Astrocyte (in vitro differentiated cells and primary cell): ENCODE results near the gene SLX4. TPM values are rescaled to one million over a fixed set of nuclear protein-coding genes. Genes with fewer than 3 reads are reported as not detected.

Source experiments
- DNase-seq: peaks from one replicate; pipeline ENCODE4 v3.0.0-alpha.2; 2010; ENCODE audit warnings: low read depth
- FAIRE-seq: peaks from 2 replicates; lab custom pipeline; 2011; peaks lifted over from hg19 to GRCh38; lab: Jason Lieb, UNC
- H2AFZ ChIP-seq: 2 replicates; pipeline ENCODE4 v1.6.0; 2012; ENCODE audit warnings: low read depth, low read length, inconsistent platforms
- H3K27ac ChIP-seq: 2 replicates; pipeline ENCODE4 v1.5.1; 2011; ENCODE audit warnings: low read depth, low read length, inconsistent platforms
- H3K27me3 ChIP-seq: 2 replicates; pipeline ENCODE4 v1.6.0; 2011; ENCODE audit warnings: low read length, inconsistent platforms; ENCODE audit not compliant: insufficient read depth
- H3K36me3 ChIP-seq: 2 replicates; pipeline ENCODE4 v1.5.1; 2011; ENCODE audit warnings: low read length, inconsistent platforms; ENCODE audit not compliant: insufficient read depth
- H3K4me1 ChIP-seq: 2 replicates; pipeline ENCODE4 v1.5.1; 2011; ENCODE audit warnings: low read length, inconsistent platforms; ENCODE audit not compliant: insufficient read depth
- H3K4me2 ChIP-seq: 2 replicates; pipeline ENCODE4 v1.6.0; 2012; ENCODE audit warnings: low read length, inconsistent platforms
- H3K4me3 ChIP-seq: 2 replicates; pipeline ENCODE4 v1.5.1; 2011; ENCODE audit warnings: low read depth, mild to moderate bottlenecking, low read length, inconsistent platforms; ENCODE audit not compliant: insufficient read depth
- H3K79me2 ChIP-seq: 2 replicates; pipeline ENCODE4 v1.6.0; 2012; ENCODE audit warnings: mild to moderate bottlenecking, low read length, inconsistent platforms; ENCODE audit not compliant: insufficient read depth
- H3K9ac ChIP-seq: 2 replicates; pipeline ENCODE4 v1.6.0; 2012; ENCODE audit warnings: mild to moderate bottlenecking, low read length, inconsistent platforms
- H3K9me3 ChIP-seq: 2 replicates; pipeline ENCODE4 v1.5.1; 2012; ENCODE audit warnings: low read depth, mild to moderate bottlenecking, low read length, inconsistent platforms; ENCODE audit not compliant: insufficient read depth
- H4K20me1 ChIP-seq: 2 replicates; pipeline ENCODE4 v1.6.0; 2012; ENCODE audit warnings: low read length, inconsistent platforms; ENCODE audit not compliant: insufficient read depth
- H3K27ac Mint-ChIP-seq: one replicate; pipeline ENCODE4 v1.8.0; 2021; ENCODE audit warnings: mild to moderate bottlenecking, mixed read lengths; ENCODE audit not compliant: unreplicated experiment
- H3K27me3 Mint-ChIP-seq: one replicate; pipeline ENCODE4 v1.8.0; 2021; ENCODE audit warnings: low read depth, mixed read lengths; ENCODE audit not compliant: unreplicated experiment
- H3K36me3 Mint-ChIP-seq: one replicate; pipeline ENCODE4 v1.8.0; 2021; ENCODE audit warnings: low read depth, mixed read lengths; ENCODE audit not compliant: unreplicated experiment
- H3K4me1 Mint-ChIP-seq: one replicate; pipeline ENCODE4 v1.8.0; 2021; ENCODE audit warnings: low read depth, mixed read lengths; ENCODE audit not compliant: unreplicated experiment
- H3K4me3 Mint-ChIP-seq: one replicate; pipeline ENCODE4 v1.8.0; 2021; ENCODE audit warnings: mild to moderate bottlenecking, moderate library complexity, mixed read lengths; ENCODE audit not compliant: unreplicated experiment
- H3K9me3 Mint-ChIP-seq: one replicate; pipeline ENCODE4 v1.8.0; 2021; ENCODE audit warnings: mild to moderate bottlenecking, mixed read lengths; ENCODE audit not compliant: unreplicated experiment
- EZH2 ChIP-seq: IDR thresholded peaks from 2 replicates; pipeline ENCODE4 v1.6.1; 2012; ENCODE audit warnings: mild to moderate bottlenecking, low read length, inconsistent platforms; ENCODE audit not compliant: insufficient read depth
- total RNA-seq: library from RNA; stranded (reverse); gene quantifications from 2 replicates; pipeline ENCODE4 v1.2.1, GENCODE V29; 2021
- TF ChIP-seq, protein P1 (sequence below): IDR thresholded peaks from 2 replicates; pipeline ENCODE4 v1.5.1; 2011; ENCODE audit warnings: low read depth, mild to moderate bottlenecking, inconsistent platforms, low read length, moderate library complexity; ENCODE audit not compliant: insufficient read depth

The SLX4 gene
- total RNA-seq, 1 donor from 2014 or later = 7.8 TPM

DNA sequence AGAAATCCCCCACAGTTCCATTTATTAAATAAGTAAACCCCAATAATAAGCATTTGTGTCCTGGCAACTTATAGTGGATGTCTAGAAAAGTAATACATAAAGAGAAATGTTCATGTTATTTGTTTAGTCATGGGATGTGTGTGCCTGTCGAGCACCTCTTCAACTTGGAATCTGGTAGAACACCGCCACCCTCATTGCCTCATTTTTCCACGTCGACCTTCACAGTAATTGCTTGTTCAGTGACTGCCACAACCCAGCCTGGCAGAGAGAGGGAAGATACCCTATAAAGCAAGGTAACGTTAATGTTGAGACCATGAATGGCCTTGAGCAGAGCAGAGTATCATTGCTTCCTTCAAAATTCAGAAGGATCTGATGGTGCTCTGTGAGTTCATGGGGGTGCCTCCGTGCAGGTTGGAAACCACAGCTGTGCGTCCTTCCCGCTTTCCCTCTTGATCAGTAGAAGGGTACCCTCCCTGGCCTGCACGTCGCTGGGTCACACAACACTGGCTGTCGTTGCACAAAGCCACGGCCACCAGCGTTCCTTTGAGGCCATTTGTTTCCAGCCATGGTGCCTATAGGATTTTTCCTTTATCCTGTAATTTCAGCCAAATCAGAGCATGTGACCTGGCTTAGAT is 39.3 kb upstream of the SLX4 start:
- Histone ChIP-seq H3K27me3 (no peaks in the 10 kb centered on the region), H3K4me1 (no peaks in the 10 kb centered on the region), H3K4me2 (no peak overlapping the region), H3K9ac (no peak overlapping the region), H3K36me3 (peaks cover 3% of the 10 kb centered on the region), H3K9me3 (no peaks in the 10 kb centered on the region), H4K20me1 (peaks cover 11% of the 10 kb centered on the region), H3K4me3 (no peak overlapping the region), H3K27ac (no peak overlapping the region), H2AFZ (no peak overlapping the region), H3K79me2 (no peaks in the 10 kb centered on the region)
- no peak overlapping the region for H3K4me3 Mint-ChIP-seq
- H3K9me3 Mint-ChIP-seq = no peaks in the 10 kb centered on the region
- H3K36me3 Mint-ChIP-seq = peaks cover 10% of the 10 kb centered on the region
- H3K27ac Mint-ChIP-seq = peak overlapping the region; percentile 34
- no peak for DNase-seq
- no peak for FAIRE-seq
- no peaks in the 10 kb centered on the region for H3K27me3 Mint-ChIP-seq
- H3K4me1 Mint-ChIP-seq = peaks cover 6% of the 10 kb centered on the region
- TF ChIP-seq EZH2 = no peak
- TF ChIP-seq, protein P1, sequence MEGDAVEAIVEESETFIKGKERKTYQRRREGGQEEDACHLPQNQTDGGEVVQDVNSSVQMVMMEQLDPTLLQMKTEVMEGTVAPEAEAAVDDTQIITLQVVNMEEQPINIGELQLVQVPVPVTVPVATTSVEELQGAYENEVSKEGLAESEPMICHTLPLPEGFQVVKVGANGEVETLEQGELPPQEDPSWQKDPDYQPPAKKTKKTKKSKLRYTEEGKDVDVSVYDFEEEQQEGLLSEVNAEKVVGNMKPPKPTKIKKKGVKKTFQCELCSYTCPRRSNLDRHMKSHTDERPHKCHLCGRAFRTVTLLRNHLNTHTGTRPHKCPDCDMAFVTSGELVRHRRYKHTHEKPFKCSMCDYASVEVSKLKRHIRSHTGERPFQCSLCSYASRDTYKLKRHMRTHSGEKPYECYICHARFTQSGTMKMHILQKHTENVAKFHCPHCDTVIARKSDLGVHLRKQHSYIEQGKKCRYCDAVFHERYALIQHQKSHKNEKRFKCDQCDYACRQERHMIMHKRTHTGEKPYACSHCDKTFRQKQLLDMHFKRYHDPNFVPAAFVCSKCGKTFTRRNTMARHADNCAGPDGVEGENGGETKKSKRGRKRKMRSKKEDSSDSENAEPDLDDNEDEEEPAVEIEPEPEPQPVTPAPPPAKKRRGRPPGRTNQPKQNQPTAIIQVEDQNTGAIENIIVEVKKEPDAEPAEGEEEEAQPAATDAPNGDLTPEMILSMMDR = no peak

DNA sequence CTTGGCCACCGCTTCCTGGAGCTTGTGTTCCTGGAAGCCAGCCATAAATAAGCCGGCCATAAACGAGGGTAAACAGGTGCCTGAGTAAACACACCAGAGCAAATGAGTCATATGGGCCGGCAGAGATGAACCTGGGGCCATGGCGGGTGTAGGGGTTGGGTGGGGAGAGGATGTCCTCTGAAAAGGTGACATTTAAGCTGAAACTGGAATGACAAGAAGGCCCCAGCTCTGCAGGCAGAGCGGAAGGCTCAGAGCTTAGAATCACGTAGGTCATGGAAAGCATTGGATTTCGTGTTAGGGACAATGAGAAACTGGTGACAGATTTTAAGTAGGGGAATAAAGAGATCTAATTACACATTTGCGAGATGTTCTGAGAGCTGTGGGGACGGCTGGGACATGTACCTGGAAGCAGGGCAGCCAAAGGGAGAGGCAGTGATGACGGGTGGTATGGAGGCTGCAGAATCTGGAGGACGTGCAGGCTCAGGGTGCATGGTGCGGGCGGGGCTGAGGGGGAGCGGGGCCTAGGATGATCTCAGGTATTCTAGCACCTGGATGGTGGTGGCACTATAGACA is 35.0 kb upstream of the SLX4 start:
- Histone ChIP-seq H2AFZ (no peak overlapping the region), H3K4me2 (no peak overlapping the region), H3K27me3 (no peaks in the 10 kb centered on the region), H3K9me3 (no peaks in the 10 kb centered on the region), H3K36me3 (no peaks in the 10 kb centered on the region), H3K27ac (no peak overlapping the region), H3K79me2 (no peaks in the 10 kb centered on the region), H3K4me3 (no peak overlapping the region), H3K9ac (no peak overlapping the region), H4K20me1 (peaks cover 14% of the 10 kb centered on the region), H3K4me1 (peaks cover 12% of the 10 kb centered on the region)
- no peak for FAIRE-seq
- Mint-ChIP-seq H3K27me3 (no peaks in the 10 kb centered on the region), H3K4me1 (peaks cover 27% of the 10 kb centered on the region), H3K27ac (no peak overlapping the region), H3K36me3 (peaks cover 9% of the 10 kb centered on the region), H3K4me3 (no peak overlapping the region), H3K9me3 (no peaks in the 10 kb centered on the region)
- TF ChIP-seq, protein P1 = no peak
- TF ChIP-seq EZH2 = no peak
- no peak for DNase-seq
